Loucy (cell line): ENCODE measurements around the gene HDGFL3.

Experiments used
- H2AFZ ChIP-seq: fragments of 200-600 bp; sonication (generic); 2 replicates; pipeline ENCODE4 v1.6.0; 2016; ENCODE audit warnings: antibody characterized with exemption, mild to moderate bottlenecking, low read length, moderate library complexity
- H3F3A ChIP-seq: fragments of 200-600 bp; 2 replicates; pipeline ENCODE4 v1.6.0; 2016; ENCODE audit warnings: antibody characterized with exemption, low read depth, mild to moderate bottlenecking
- H3K27me3 ChIP-seq: fragments of 200-600 bp; sonication (generic); 2 replicates; pipeline ENCODE4 v1.6.1; 2014; ENCODE audit warnings: low read length, mild to moderate bottlenecking; ENCODE audit not compliant: insufficient read depth, poor library complexity, severe bottlenecking
- H3K36me3 ChIP-seq: fragments of 200-600 bp; sonication (generic); 2 replicates; pipeline ENCODE4 v1.6.1; 2016; ENCODE audit warnings: low read length; ENCODE audit not compliant: insufficient read depth
- H3K4me1 ChIP-seq: fragments of 200-600 bp; sonication (generic); 2 replicates; pipeline ENCODE4 v1.5.1; 2014; ENCODE audit warnings: low read length, mild to moderate bottlenecking; ENCODE audit not compliant: insufficient read depth, poor library complexity, severe bottlenecking
- H3K4me2 ChIP-seq: fragments of 200-600 bp; sonication (generic); 2 replicates; pipeline ENCODE4 v1.6.0; 2014; ENCODE audit warnings: antibody characterized with exemption, low read length, low read depth, mild to moderate bottlenecking; ENCODE audit not compliant: poor library complexity, severe bottlenecking
- H3K4me3 ChIP-seq: fragments of 200-600 bp; sonication (generic); 2 replicates; pipeline ENCODE4 v1.5.1; 2014; ENCODE audit warnings: low read length, mild to moderate bottlenecking, mixed read lengths; ENCODE audit not compliant: poor library complexity, severe bottlenecking
- H3K79me2 ChIP-seq: fragments of 200-600 bp; sonication (generic); 2 replicates; pipeline ENCODE4 v1.6.1; 2014; ENCODE audit warnings: low read length; ENCODE audit not compliant: insufficient read depth
- H3K9ac ChIP-seq: fragments of 200-600 bp; sonication (generic); 2 replicates; pipeline ENCODE4 v1.6.0; 2014; ENCODE audit warnings: mild to moderate bottlenecking, low read depth, low read length, moderate library complexity; ENCODE audit not compliant: poor library complexity, severe bottlenecking
- H3K9me2 ChIP-seq: fragments of 200-600 bp; sonication (generic); replicated peaks from 2 replicates; pipeline ENCODE4 v1.6.1; 2016; ENCODE audit warnings: low read depth, low read length, mixed read lengths
- H3K9me3 ChIP-seq: fragments of 200-600 bp; sonication (generic); 2 replicates; pipeline ENCODE4 v1.6.1; 2014; ENCODE audit warnings: mild to moderate bottlenecking, antibody characterized with exemption, low read length, low read depth; ENCODE audit not compliant: insufficient read depth
- H4K20me1 ChIP-seq: fragments of 200-600 bp; sonication (generic); 2 replicates; pipeline ENCODE4 v1.6.0; 2014; ENCODE audit warnings: antibody characterized with exemption, low read length, mild to moderate bottlenecking; ENCODE audit not compliant: insufficient read depth, poor library complexity, severe bottlenecking
- CTCF ChIP-seq: fragments of 200-600 bp; sonication (generic); conservative IDR thresholded peaks from 2 replicates; pipeline ENCODE4 v1.5.1; 2014; ENCODE audit warnings: mild to moderate bottlenecking, antibody characterized with exemption, low read length
- EZH2phosphoT487 ChIP-seq: fragments of 200-600 bp; IDR thresholded peaks from 2 replicates; pipeline ENCODE4 v1.6.1; 2018; ENCODE audit warnings: antibody characterized with exemption, mild to moderate bottlenecking, moderate library complexity, borderline replicate concordance

The HDGFL3 gene

GRCh38 chr15:83160741-83161140 is 46.9 kb downstream of the HDGFL3 start:
- peaks cover 8% of the 10 kb centered on the region for H4K20me1 ChIP-seq
- no peak overlapping the region for H3K4me3 ChIP-seq
- peaks cover 15% of the 10 kb centered on the region for H3K79me2 ChIP-seq
- TF ChIP-seq EZH2phosphoT487 (no peak), CTCF (no peak)
- no peak overlapping the region for H3K4me2 ChIP-seq
- no peak overlapping the region for H2AFZ ChIP-seq
- no peaks in the 10 kb centered on the region for H3F3A ChIP-seq
- no peaks in the 10 kb centered on the region for H3K4me1 ChIP-seq
- H3K36me3 ChIP-seq, result peaks cover 67% of the 10 kb centered on the region
- no peaks in the 10 kb centered on the region for H3K9me2 ChIP-seq
- no peaks in the 10 kb centered on the region for H3K9me3 ChIP-seq
- H3K9ac ChIP-seq, result no peak overlapping the region
- no peaks in the 10 kb centered on the region for H3K27me3 ChIP-seq

DNA sequence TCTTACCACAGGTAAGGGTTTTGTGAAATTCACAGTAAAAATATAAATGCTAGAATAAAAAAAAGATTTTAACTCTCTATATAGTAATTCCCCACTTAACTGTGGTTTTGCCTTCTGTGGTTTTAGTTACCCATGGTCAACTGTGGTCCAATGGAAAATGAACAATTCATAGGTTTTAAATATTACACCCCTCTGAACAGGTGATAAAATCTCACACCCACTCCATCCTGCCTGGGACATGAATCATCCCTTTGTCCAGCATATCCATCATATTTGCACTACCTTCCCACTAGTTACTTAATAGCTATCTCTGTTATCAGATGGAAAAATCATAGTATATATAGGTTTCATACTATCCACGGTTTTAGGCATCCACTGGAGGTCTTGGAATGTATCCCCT is 49.2 kb downstream of the HDGFL3 start:
- no peaks in the 10 kb centered on the region for H4K20me1 ChIP-seq
- no peaks in the 10 kb centered on the region; the same call in 1 of the 2 replicates for H3K79me2 ChIP-seq
- H3K4me1 ChIP-seq, result no peaks in the 10 kb centered on the region
- no peak for TF ChIP-seq EZH2phosphoT487
- TF ChIP-seq CTCF, result no peak
- H3K27me3 ChIP-seq, result no peaks in the 10 kb centered on the region
- no peak overlapping the region for H3K4me2 ChIP-seq
- H3K4me3 ChIP-seq, result no peak overlapping the region
- H3K9me2 ChIP-seq, result no peaks in the 10 kb centered on the region
- no peak overlapping the region for H2AFZ ChIP-seq
- peaks cover 80% of the 10 kb centered on the region for H3K36me3 ChIP-seq
- H3K9me3 ChIP-seq, result no peaks in the 10 kb centered on the region
- no peaks in the 10 kb centered on the region for H3F3A ChIP-seq
- H3K9ac ChIP-seq, result no peak overlapping the region

GRCh38 chr15:83155942-83156341 is 51.7 kb downstream of the HDGFL3 start:
- H3K4me1 ChIP-seq, result no peaks in the 10 kb centered on the region
- H3K4me2 ChIP-seq, result no peak overlapping the region
- H4K20me1 ChIP-seq, result no peaks in the 10 kb centered on the region
- H3K79me2 ChIP-seq, result no peaks in the 10 kb centered on the region
- TF ChIP-seq CTCF, result no peak
- no peak for TF ChIP-seq EZH2phosphoT487
- no peak overlapping the region for H3K9ac ChIP-seq
- no peaks in the 10 kb centered on the region for H3K9me2 ChIP-seq
- H2AFZ ChIP-seq, result no peak overlapping the region
- peaks cover 66% of the 10 kb centered on the region for H3K36me3 ChIP-seq
- no peak overlapping the region for H3K4me3 ChIP-seq
- no peaks in the 10 kb centered on the region for H3K9me3 ChIP-seq
- H3F3A ChIP-seq, result no peaks in the 10 kb centered on the region
- no peaks in the 10 kb centered on the region for H3K27me3 ChIP-seq
